Thyroid gland (tissue), 4 donors: ENCODE measurements around the gene HIVEP3. TPM values are rescaled to one million over a fixed set of nuclear protein-coding genes. Genes with fewer than 3 reads are reported as not detected.

Experiments
- DNase-seq, 2 donors: peaks; one replicate each; pipeline ENCODE4 v3.0.0-alpha.2; 2019
- H3K27ac ChIP-seq, 3 donors: fragments of 200-600 bp; sonication (generic); 1 replicate in 2 of 3; 2 replicates in 1 of 3; pipeline ENCODE4 v1.5.1; 2016 to 2019; ENCODE audit warnings: mild to moderate bottlenecking in 1 of 3, moderate library complexity in 1 of 3
- H3K27me3 ChIP-seq: fragments of 200-600 bp; sonication (generic); one replicate; pipeline ENCODE4 v1.5.1; 2019
- H3K36me3 ChIP-seq, 2 donors: fragments of 200-600 bp; sonication (generic); one replicate each; pipeline ENCODE4 v1.5.1; 2016 to 2019
- H3K4me1 ChIP-seq, 2 donors: fragments of 200-600 bp; sonication (generic); one replicate each; pipeline ENCODE4 v1.5.1; 2017 to 2019
- H3K4me3 ChIP-seq, 3 donors: fragments of 200-600 bp; sonication (generic); replicated peaks in 1 of 3; 1 replicate in 2 of 3; 2 replicates in 1 of 3; pipeline ENCODE4 v1.5.1; 2016; ENCODE audit warnings: mild to moderate bottlenecking in 1 of 3
- H3K9me3 ChIP-seq: fragments of 200-600 bp; sonication (generic); one replicate; pipeline ENCODE4 v1.5.1; 2017
- CTCF ChIP-seq, 6 experiments: fragments of 200-600 bp in 3 of 6; fragments of 450-650 bp in 3 of 6; sonication (generic) in 3 of 6; IDR thresholded peaks; one replicate each; pipeline ENCODE4 v1.5.1; 2016 to 2019; ENCODE audit warnings: antibody characterized with exemption in 6 of 6, mild to moderate bottlenecking in 2 of 6, inconsistent platforms in 1 of 6, moderate library complexity in 1 of 6
- POLR2A ChIP-seq, 2 donors: fragments of 450-650 bp; IDR thresholded peaks; one replicate each; pipeline ENCODE4 v1.6.1; 2017; ENCODE audit warnings: antibody characterized with exemption in 2 of 2, mild to moderate bottlenecking in 2 of 2, moderate library complexity in 1 of 2
- WGBS, 2 donors: methylation state at CpG; one replicate each; pipeline ENCODE4 v1.1.5; 2017; 5-methylcytosine and 5-hydroxymethylcytosine counted together
- intact Hi-C: fragments of 100-400 bp; cut with DNase I; formaldehyde crosslinking; loops from one replicate; pipeline ENCODE4 v1.15.1; 2023
- total RNA-seq, 4 donors: library from RNA; depleted of rRNA; stranded (reverse); fragments of >200 nt; gene quantifications; one replicate each; pipeline ENCODE4 v1.2.3, GENCODE V29; 2016

Gene HIVEP3
- total RNA-seq, 4 donors from 2014 or later: 9.7 to 13.5 (median 12.5) TPM

DNA sequence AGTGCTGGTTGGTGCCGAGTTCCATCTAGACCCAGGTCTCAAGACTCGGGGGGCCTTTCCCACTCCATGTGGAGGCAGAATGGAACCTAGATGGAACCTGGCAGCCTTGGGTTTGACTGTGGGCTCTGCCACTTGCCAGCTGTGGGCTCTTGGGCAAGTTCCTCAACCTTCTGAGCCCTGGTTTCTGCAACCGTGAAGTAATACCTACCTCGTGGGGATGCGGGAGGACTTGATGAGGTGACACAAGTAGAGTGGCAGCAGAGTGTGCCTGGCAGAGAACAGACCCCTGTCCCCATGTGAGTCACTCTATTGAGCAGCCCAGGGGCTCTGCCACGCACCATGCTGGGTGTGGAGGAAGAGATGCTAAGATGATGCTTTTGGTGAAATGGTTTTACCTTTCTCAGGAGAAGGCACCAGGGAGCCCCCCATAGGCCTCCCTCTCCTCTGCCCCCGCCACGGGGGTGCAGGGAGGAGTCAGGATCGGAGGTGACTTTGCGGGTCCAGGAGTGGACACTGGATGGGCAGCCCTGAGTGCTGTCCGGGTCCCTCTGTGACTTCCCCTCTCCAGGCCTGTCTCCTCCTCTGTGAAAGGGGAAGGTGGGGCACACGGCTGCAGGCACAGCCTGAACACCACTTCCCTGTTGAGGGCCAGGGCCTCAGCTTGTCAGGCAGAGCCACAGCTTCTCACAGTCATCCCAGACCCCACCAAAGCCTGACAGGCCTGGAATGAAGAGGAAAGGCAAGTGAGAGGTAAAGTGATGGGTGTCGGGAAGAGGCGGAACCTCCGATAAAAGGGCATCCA, 397.6 kb downstream of the HIVEP3 start:
- no peak for DNase-seq
- no peak for TF ChIP-seq POLR2A (IDR thresholded peaks at IDR 0.05)
- TF ChIP-seq CTCF (IDR thresholded peaks at IDR 0.05): no peak
- WGBS, 2 donors: 94 to 95% methylated on average over 9 to 14 of the region's 15 CpGs

DNA sequence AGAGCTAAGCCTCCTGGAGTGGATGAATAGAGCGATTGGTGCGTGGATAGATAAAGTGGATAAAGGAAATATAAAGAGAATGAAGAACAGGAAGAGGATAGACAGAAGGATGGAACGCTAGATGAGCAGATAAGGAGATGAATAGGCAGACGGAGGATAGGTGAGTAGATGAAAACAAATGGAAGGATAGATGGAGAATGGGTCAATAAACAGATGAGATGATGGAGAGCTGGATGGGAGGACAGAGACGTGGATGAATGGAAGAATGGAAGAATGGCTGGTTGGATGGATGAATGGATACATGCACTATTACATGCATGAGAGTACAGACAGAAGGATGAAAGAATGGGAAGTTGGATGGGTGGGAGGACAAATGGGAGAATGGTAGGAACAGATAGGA, 399.1 kb downstream of the HIVEP3 start:
- intact Hi-C loops: no loop called here
- DNase-seq: no peak
- no peaks in the 10 kb centered on the region for H3K9me3 ChIP-seq
- H3K36me3 ChIP-seq: no peaks in the 10 kb centered on the region
- 96% methylated on average over 4 to 5 of the region's 5 CpGs for WGBS, 2 donors
- H3K4me1 ChIP-seq: peaks cover 8 to 24% of the 10 kb centered on the region in 2 donors
- TF ChIP-seq CTCF (IDR thresholded peaks at IDR 0.05) (no peak), POLR2A (IDR thresholded peaks at IDR 0.05) (no peak)
- no peaks in the 10 kb centered on the region for H3K27me3 ChIP-seq
- H3K4me3 ChIP-seq: no peak overlapping the region
- H3K27ac ChIP-seq: no peak overlapping the region

More for the DNA sequence above, 397.6 kb downstream of the HIVEP3 start:
- Histone ChIP-seq H3K4me3 (no peak overlapping the region), H3K36me3 (no peaks in the 10 kb centered on the region), H3K4me1 (peaks cover 0 to 10% of the 10 kb centered on the region in 2 donors), H3K9me3 (no peaks in the 10 kb centered on the region), H3K27ac (no peak overlapping the region), H3K27me3 (no peaks in the 10 kb centered on the region)
- intact Hi-C loops: no loop called here

- no peak for DNase-seq
- no peak overlapping the region for H3K4me3 ChIP-seq
- intact Hi-C loops: no loop called here
- H3K27me3 ChIP-seq: no peaks in the 10 kb centered on the region
- no peak overlapping the region for H3K27ac ChIP-seq
- TF ChIP-seq CTCF (IDR thresholded peaks at IDR 0.05) (no peak), POLR2A (IDR thresholded peaks at IDR 0.05) (no peak)
- WGBS, 2 donors: 92 to 94% methylated on average over 5 of the region's 5 CpGs
- no peaks in the 10 kb centered on the region for H3K9me3 ChIP-seq
- H3K4me1 ChIP-seq: peaks cover 8 to 29% of the 10 kb centered on the region in 2 donors
- no peaks in the 10 kb centered on the region for H3K36me3 ChIP-seq
These were observed 400.3 kb downstream of the HIVEP3 start for GRCh38 chr1:41518471-41518870.

DNA sequence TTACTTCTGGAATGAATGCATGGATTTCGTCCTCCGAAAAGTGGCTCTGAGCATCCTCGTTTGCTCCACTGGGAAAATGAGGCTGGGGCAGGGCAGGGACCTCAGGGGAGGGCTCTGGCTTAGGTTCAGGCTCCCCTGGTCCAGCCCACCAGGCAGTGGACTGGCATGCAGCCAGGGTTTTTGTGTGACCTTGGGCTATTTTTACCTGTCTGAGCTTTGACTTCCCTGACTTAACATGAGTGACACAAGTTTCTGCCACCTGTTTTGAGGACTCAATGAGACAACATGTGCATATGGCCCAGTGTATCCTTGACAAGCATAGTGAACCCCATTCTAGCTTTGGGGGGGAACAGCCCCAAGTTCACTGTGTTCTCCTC, 401.7 kb downstream of the HIVEP3 start:
- no peaks in the 10 kb centered on the region for H3K36me3 ChIP-seq
- H3K27ac ChIP-seq: no peak overlapping the region
- TF ChIP-seq POLR2A (IDR thresholded peaks at IDR 0.05) (no peak), CTCF (IDR thresholded peaks at IDR 0.05) (no peak)
- no peaks in the 10 kb centered on the region for H3K9me3 ChIP-seq
- intact Hi-C loops: no loop called here
- H3K4me1 ChIP-seq: peaks cover 8 to 29% of the 10 kb centered on the region in 2 donors
- H3K4me3 ChIP-seq: no peak overlapping the region
- 63 to 93% methylated on average over 3 of the region's 3 CpGs for WGBS, 2 donors
- no peaks in the 10 kb centered on the region for H3K27me3 ChIP-seq
- DNase-seq: no peak
